KMS-11 (cell line): ENCODE measurements around the gene APLN.

Source experiments
- H2AFZ ChIP-seq: fragments of 200-600 bp; sonication (generic); 2 replicates; pipeline ENCODE4 v1.6.1; 2016; ENCODE audit warnings: antibody characterized with exemption, mixed run types, low read depth
- H3K27ac ChIP-seq: fragments of 200-600 bp; sonication (generic); 2 replicates; pipeline ENCODE4 v1.6.1; 2016; ENCODE audit warnings: mild to moderate bottlenecking, mixed run types
- H3K27me3 ChIP-seq: fragments of 200-600 bp; sonication (generic); 2 replicates; pipeline ENCODE4 v1.6.1; 2017; ENCODE audit warnings: mild to moderate bottlenecking, low read depth, mixed run types, moderate library complexity; ENCODE audit not compliant: insufficient read depth
- H3K36me3 ChIP-seq: fragments of 200-600 bp; sonication (generic); 2 replicates; pipeline ENCODE4 v1.6.1; 2017; ENCODE audit warnings: mild to moderate bottlenecking, mixed run types; ENCODE audit not compliant: insufficient read depth
- H3K4me1 ChIP-seq: fragments of 200-600 bp; sonication (generic); 2 replicates; pipeline ENCODE4 v1.6.1; 2016; ENCODE audit warnings: mild to moderate bottlenecking, low read depth, mixed run types; ENCODE audit not compliant: poor library complexity, severe bottlenecking
- H3K4me2 ChIP-seq: fragments of 200-600 bp; sonication (generic); 2 replicates; pipeline ENCODE4 v1.7.0; 2016; ENCODE audit warnings: mild to moderate bottlenecking, mixed run types
- H3K4me3 ChIP-seq: fragments of 200-600 bp; sonication (generic); IDR thresholded peaks from 2 replicates; pipeline ENCODE4 v1.6.1; 2017; ENCODE audit warnings: low read depth, low read length, mixed read lengths; ENCODE audit not compliant: insufficient read depth
- H3K79me2 ChIP-seq: fragments of 200-600 bp; sonication (generic); 2 replicates; pipeline ENCODE4 v1.6.1; 2016; ENCODE audit warnings: low read depth, mixed run types; ENCODE audit not compliant: insufficient read depth
- H3K9ac ChIP-seq: fragments of 200-600 bp; sonication (generic); 2 replicates; pipeline ENCODE4 v1.6.1; 2016; ENCODE audit warnings: mild to moderate bottlenecking, mixed run types
- H4K20me1 ChIP-seq: fragments of 200-600 bp; sonication (generic); 2 replicates; pipeline ENCODE4 v1.6.1; 2016; ENCODE audit warnings: mild to moderate bottlenecking, mixed run types; ENCODE audit not compliant: insufficient read depth
- TF ChIP-seq, protein P1 (sequence below): fragments of 200-600 bp; sonication (generic); conservative IDR thresholded peaks from 2 replicates; pipeline ENCODE4 v1.6.1; 2017; ENCODE audit warnings: low read depth, mild to moderate bottlenecking, antibody characterized with exemption, low read length, moderate library complexity, mixed read lengths

APLN gene

GRCh38 chrX:129655547-129656249 is 942 bp upstream of the APLN start:
- Histone ChIP-seq H3K9ac (no peak overlapping the region), H4K20me1 (no peaks in the 10 kb centered on the region), H3K36me3 (no peaks in the 10 kb centered on the region), H2AFZ (no peak overlapping the region), H3K4me1 (no peaks in the 10 kb centered on the region), H3K27me3 (0 out of 2 replicates have a peak, but pooled peaks cover 6% of the 10 kb centered on the region), H3K4me3 (no peak overlapping the region), H3K27ac (no peak overlapping the region), H3K79me2 (no peaks in the 10 kb centered on the region), H3K4me2 (no peak overlapping the region)
- TF ChIP-seq, protein P1, sequence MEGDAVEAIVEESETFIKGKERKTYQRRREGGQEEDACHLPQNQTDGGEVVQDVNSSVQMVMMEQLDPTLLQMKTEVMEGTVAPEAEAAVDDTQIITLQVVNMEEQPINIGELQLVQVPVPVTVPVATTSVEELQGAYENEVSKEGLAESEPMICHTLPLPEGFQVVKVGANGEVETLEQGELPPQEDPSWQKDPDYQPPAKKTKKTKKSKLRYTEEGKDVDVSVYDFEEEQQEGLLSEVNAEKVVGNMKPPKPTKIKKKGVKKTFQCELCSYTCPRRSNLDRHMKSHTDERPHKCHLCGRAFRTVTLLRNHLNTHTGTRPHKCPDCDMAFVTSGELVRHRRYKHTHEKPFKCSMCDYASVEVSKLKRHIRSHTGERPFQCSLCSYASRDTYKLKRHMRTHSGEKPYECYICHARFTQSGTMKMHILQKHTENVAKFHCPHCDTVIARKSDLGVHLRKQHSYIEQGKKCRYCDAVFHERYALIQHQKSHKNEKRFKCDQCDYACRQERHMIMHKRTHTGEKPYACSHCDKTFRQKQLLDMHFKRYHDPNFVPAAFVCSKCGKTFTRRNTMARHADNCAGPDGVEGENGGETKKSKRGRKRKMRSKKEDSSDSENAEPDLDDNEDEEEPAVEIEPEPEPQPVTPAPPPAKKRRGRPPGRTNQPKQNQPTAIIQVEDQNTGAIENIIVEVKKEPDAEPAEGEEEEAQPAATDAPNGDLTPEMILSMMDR = no peak; the same call in 1 of the 2 replicates

GRCh38 chrX:129653971-129654651 is 645 bp downstream of the APLN start:
- Histone ChIP-seq H3K4me2 (peak overlapping the region; percentile 57), H2AFZ (peak overlapping the region; percentile 57), H3K4me3 (no peak overlapping the region)

DNA sequence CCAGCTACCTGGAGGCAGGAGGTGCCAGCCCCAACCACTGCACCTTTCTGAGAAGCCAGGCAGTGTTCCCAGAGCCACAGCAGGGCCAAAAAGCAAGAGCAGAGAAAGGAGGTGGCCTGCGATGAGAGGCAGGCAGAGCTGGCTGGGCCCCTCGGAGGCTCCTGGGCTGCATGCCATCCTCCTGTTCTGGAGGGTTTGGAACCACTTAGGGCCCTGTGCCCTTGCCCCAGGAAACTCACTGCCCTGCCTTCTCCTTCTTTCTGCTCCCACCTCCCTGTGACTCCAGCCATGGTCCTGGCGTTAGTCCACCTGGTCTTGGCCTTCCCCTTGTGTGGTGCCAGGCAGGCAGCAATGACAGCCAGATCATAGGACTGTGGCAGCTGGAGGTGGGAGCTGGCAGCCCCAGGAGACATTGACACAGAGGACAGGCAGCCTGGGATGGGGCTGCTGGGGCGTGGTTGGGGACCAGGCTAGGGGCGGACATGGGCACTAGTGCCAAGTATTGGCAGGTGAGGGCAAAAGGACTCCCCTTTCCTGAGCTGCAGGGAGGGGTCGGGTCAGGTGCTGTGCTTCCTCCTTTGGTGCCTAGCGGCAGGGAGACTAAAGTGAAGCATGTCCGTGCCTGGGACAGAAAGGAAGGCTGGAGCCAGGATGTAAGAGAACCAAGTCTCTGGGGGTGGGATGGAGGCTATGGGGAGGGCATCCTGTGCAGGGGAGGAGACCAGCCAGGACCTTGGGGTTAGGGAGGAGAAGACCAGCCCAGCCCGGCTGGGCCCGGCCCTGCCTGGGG is 1.4 kb downstream of the APLN start:
- Histone ChIP-seq H3K36me3 (no peaks in the 10 kb centered on the region), H3K4me3 (no peak overlapping the region), H3K9ac (no peak overlapping the region), H3K79me2 (no peaks in the 10 kb centered on the region), H3K4me2 (no peak overlapping the region; the same call in 1 of the 2 replicates), H3K27me3 (0 out of 2 replicates have a peak, but pooled peaks cover 6% of the 10 kb centered on the region), H3K27ac (no peak overlapping the region), H2AFZ (no peak overlapping the region), H3K4me1 (no peaks in the 10 kb centered on the region), H4K20me1 (no peaks in the 10 kb centered on the region)
- TF ChIP-seq, protein P1 = no peak

More at GRCh38 chrX:129653971-129654651, 645 bp downstream of the APLN start:
- H3K9ac ChIP-seq = peak overlapping the region; percentile 44; the same call in 1 of the 2 replicates
- H3K27ac ChIP-seq = no peak overlapping the region
- TF ChIP-seq, protein P1 = no peak
- 0 out of 2 replicates have a peak, but pooled peaks cover 6% of the 10 kb centered on the region for H3K27me3 ChIP-seq
- no peaks in the 10 kb centered on the region for H3K36me3 ChIP-seq
- no peaks in the 10 kb centered on the region for H3K79me2 ChIP-seq
- H4K20me1 ChIP-seq = no peaks in the 10 kb centered on the region
- H3K4me1 ChIP-seq = no peaks in the 10 kb centered on the region

GRCh38 chrX:129652565-129653169 is 2.1 kb downstream of the APLN start:
- Histone ChIP-seq H3K4me2 (no peak overlapping the region), H3K9ac (no peak overlapping the region), H3K27ac (no peak overlapping the region), H3K4me1 (no peaks in the 10 kb centered on the region), H2AFZ (no peak overlapping the region), H3K36me3 (no peaks in the 10 kb centered on the region), H4K20me1 (no peaks in the 10 kb centered on the region), H3K27me3 (0 out of 2 replicates have a peak, but pooled peaks cover 6% of the 10 kb centered on the region), H3K4me3 (no peak overlapping the region), H3K79me2 (no peaks in the 10 kb centered on the region)
- TF ChIP-seq, protein P1 = no peak
